IMR-90 (cell line): ENCODE results near the gene ALCAM. TPM values are rescaled to one million over a fixed set of nuclear protein-coding genes. Genes with fewer than 3 reads are reported as not detected.
A peak's percentile ranks its signal among the peaks of the same experiment; 100 is the strongest.

Experiments
- ATAC-seq: fragments of 200-7000 bp; cut with Tn5 transposase; 2 replicates; pipeline ENCODE4 v1.9.1; 2020; ENCODE audit warnings: low read depth, mild to moderate bottlenecking, moderate library complexity
- BruUV-seq: library from RNA; stranded (reverse); fragments of 400-500 nt; replicated peaks from 2 replicates; lab custom pipeline; 2021; lab: Mats Ljungman, UMichigan
- CTCF ChIA-PET: fragments of 300-600 bp; formaldehyde crosslinking; extraction: SDS; loops from one replicate; lab custom pipeline; 2021; ENCODE audit warnings: antibody characterized with exemption; lab: Yijun Ruan, JAX
- POLR2A ChIA-PET: fragments of 300-600 bp; sonication (Branson Sonifier 250); formaldehyde crosslinking; loops from one replicate; lab custom pipeline; 2022; ENCODE audit warnings: antibody characterized with exemption; ENCODE audit not compliant: unreplicated experiment; lab: Charles Lee
- DNase-seq: peaks from one replicate; pipeline ENCODE4 v3.0.0; 2013
- H2AFZ ChIP-seq: replicated peaks from 2 replicates; pipeline ENCODE3; 2013; ENCODE audit warnings: low read length, mild to moderate bottlenecking; ENCODE audit not compliant: poor library complexity
- H2AK5ac ChIP-seq: 2 replicates; pipeline ENCODE4 v1.6.1; 2013; ENCODE audit warnings: low read depth, low read length, inconsistent platforms
- H2AK9ac ChIP-seq: replicated peaks from 2 replicates; pipeline ENCODE3; 2013; ENCODE audit warnings: mild to moderate bottlenecking, low read depth, low read length, moderate library complexity; ENCODE audit not compliant: poor library complexity
- H2BK120ac ChIP-seq: 2 replicates; pipeline ENCODE4 v1.6.1; 2013; ENCODE audit warnings: low read depth, low read length, inconsistent platforms
- H2BK15ac ChIP-seq: 3 replicates; pipeline ENCODE4 v1.6.1; 2013; ENCODE audit warnings: low read depth, low read length, inconsistent platforms
- H2BK20ac ChIP-seq: 2 replicates; pipeline ENCODE4 v1.6.1; 2013; ENCODE audit warnings: low read depth, mild to moderate bottlenecking, inconsistent platforms, low read length, moderate library complexity
- H2BK5ac ChIP-seq: 2 replicates; pipeline ENCODE4 v1.6.1; 2013; ENCODE audit warnings: mild to moderate bottlenecking, low read depth, low read length, inconsistent platforms; ENCODE audit not compliant: poor library complexity, severe bottlenecking
- H3K14ac ChIP-seq: replicated peaks from 2 replicates; pipeline ENCODE4 v1.6.1; 2013; ENCODE audit warnings: low read depth, low read length, inconsistent platforms
- H3K18ac ChIP-seq: 2 replicates; pipeline ENCODE4 v1.6.1; 2013; ENCODE audit warnings: low read depth, low read length, control low read depth
- H3K23ac ChIP-seq: 2 replicates; pipeline ENCODE4 v1.6.1; 2013; ENCODE audit warnings: low read depth, low read length, inconsistent platforms
- H3K27ac ChIP-seq: 2 replicates; pipeline ENCODE4 v1.5.1; 2013; ENCODE audit warnings: mild to moderate bottlenecking, control low read depth, low read length; ENCODE audit not compliant: insufficient read depth
- H3K27me3 ChIP-seq: 2 replicates; pipeline ENCODE4 v1.6.1; 2013; ENCODE audit warnings: low read length; ENCODE audit not compliant: control insufficient read depth, insufficient read depth
- H3K36me3 ChIP-seq: 2 replicates; pipeline ENCODE4 v1.6.1; 2013; ENCODE audit warnings: low read length, mixed read lengths; ENCODE audit not compliant: control insufficient read depth, insufficient read depth
- H3K4ac ChIP-seq: 2 replicates; pipeline ENCODE4 v1.6.1; 2013; ENCODE audit warnings: low read depth, low read length, inconsistent platforms
- H3K4me1 ChIP-seq: 2 replicates; pipeline ENCODE4 v1.6.1; 2013; ENCODE audit warnings: low read length, mixed read lengths; ENCODE audit not compliant: control insufficient read depth, insufficient read depth
- H3K4me2 ChIP-seq: 2 replicates; pipeline ENCODE4 v1.6.1; 2013; ENCODE audit warnings: low read depth, mild to moderate bottlenecking, control low read depth, low read length, moderate library complexity
- H3K4me3 ChIP-seq: 2 replicates; pipeline ENCODE4 v1.5.1; 2013; ENCODE audit warnings: low read depth, mild to moderate bottlenecking, control low read depth, low read length, moderate library complexity; ENCODE audit not compliant: insufficient read depth
- H3K56ac ChIP-seq: 2 replicates; pipeline ENCODE4 v1.6.1; 2013; ENCODE audit warnings: low read length, inconsistent platforms; ENCODE audit not compliant: insufficient read depth; ENCODE audit errors: extremely low read depth
- H3K79me1 ChIP-seq, 2 experiments: 2 replicates each; pipeline ENCODE4 v1.6.1; 2013; ENCODE audit warnings: low read length in 2 of 2, inconsistent platforms in 1 of 2, low read depth in 1 of 2
- H3K9ac ChIP-seq: 2 replicates; pipeline ENCODE4 v1.6.1; 2013; ENCODE audit warnings: low read depth, low read length, control low read depth
- H3K9me1 ChIP-seq: 2 replicates; pipeline ENCODE4 v1.6.1; 2013; ENCODE audit warnings: low read length, inconsistent platforms; ENCODE audit not compliant: insufficient read depth
- H3K9me3 ChIP-seq: 2 replicates; pipeline ENCODE4 v1.6.1; 2013; ENCODE audit warnings: low read length; ENCODE audit not compliant: control insufficient read depth, insufficient read depth
- H4K20me1 ChIP-seq: 2 replicates; pipeline ENCODE4 v1.6.1; 2013; ENCODE audit warnings: low read length, inconsistent platforms; ENCODE audit not compliant: insufficient read depth
- H4K5ac ChIP-seq: 2 replicates; pipeline ENCODE4 v1.6.1; 2013; ENCODE audit warnings: mild to moderate bottlenecking, low read depth, low read length, control low read depth
- H4K8ac ChIP-seq, 2 experiments: 2 replicates each; pipeline ENCODE4 v1.6.1; 2013; ENCODE audit warnings: low read depth in 2 of 2, low read length in 2 of 2, control low read depth in 1 of 2, inconsistent platforms in 1 of 2
- H4K91ac ChIP-seq: 2 replicates; pipeline ENCODE4 v1.6.1; 2013; ENCODE audit warnings: low read depth, low read length, inconsistent platforms; ENCODE audit not compliant: insufficient read depth
- CEBPB ChIP-seq: IDR thresholded peaks from 2 replicates; pipeline ENCODE4 v1.6.1; 2012; ENCODE audit warnings: low read depth, low read length, improper control_type of control experiment
- FOS ChIP-seq: fragments of 150-350 bp; IDR thresholded peaks from 2 replicates; pipeline ENCODE4 v1.6.1; 2016; ENCODE audit warnings: low read depth, low read length
- MAZ ChIP-seq: IDR thresholded peaks from 2 replicates; pipeline ENCODE4 v1.6.1; 2012; ENCODE audit warnings: low read depth, mild to moderate bottlenecking, low read length, improper control_type of control experiment, moderate library complexity, borderline replicate concordance
- RCOR1 ChIP-seq: IDR thresholded peaks from 2 replicates; pipeline ENCODE4 v1.6.1; 2012; ENCODE audit warnings: mild to moderate bottlenecking, low read length, improper control_type of control experiment; ENCODE audit not compliant: insufficient replicate concordance
- dilution Hi-C: fragments of 300-500 bp; cut with HindIII; formaldehyde crosslinking; loops from one replicate; pipeline ENCODE4 v1.14.3; 2018; ENCODE audit warnings: low sequenced_read_pairs; ENCODE audit not compliant: unreplicated experiment
- in situ Hi-C: fragments of 300-500 bp; cut with MboI; formaldehyde crosslinking; loops from 3 replicates; pipeline ENCODE4 v1.14.3; 2019; ENCODE audit warnings: low sequenced_read_pairs, inconsistent platforms, mixed read lengths
- intact Hi-C: fragments of 100-400 bp; cut with micrococcal nuclease; formaldehyde crosslinking; loops from 2 replicates; pipeline ENCODE4 v1.10.0; 2022
- polyA plus RNA-seq, 3 experiments: library from polyadenylated mRNA; depleted of rRNA; stranded (reverse); fragments of >200 nt; gene quantifications; 2 replicates each; pipeline ENCODE4 v1.2.3, GENCODE V29; 2012; ENCODE audit warnings: low replicate concordance in 1 of 3
- total RNA-seq: library from RNA; depleted of rRNA; stranded (reverse); fragments of >200 nt; gene quantifications from 2 replicates; pipeline ENCODE4 v1.2.3, GENCODE V29; 2012

ALCAM gene
- total and polyA plus RNA-seq, 2 of the 4 experiments (the other 2 are of a cell fraction) = 117 to 423 TPM

GRCh38 chr3:105436687-105437086, 70.0 kb downstream of the ALCAM start:
- Histone ChIP-seq H2BK20ac (peak overlapping the region; percentile 59; the same call in 1 of the 2 replicates), H3K9ac (no peak overlapping the region), H2AK5ac (no peak overlapping the region; the same call in 1 of the 2 replicates), H3K27me3 (no peaks in the 10 kb centered on the region), H4K5ac (peak overlapping the region; percentile 75; the same call in 1 of the 2 replicates), H3K9me3 (no peaks in the 10 kb centered on the region), H2BK5ac (peak overlapping the region; percentile 24), H3K4ac (peak overlapping the region; percentile 64), H3K36me3 (peaks cover 2% of the 10 kb centered on the region; the same call in 1 of the 2 replicates), H2AFZ (no peak overlapping the region), H4K20me1 (0 out of 2 replicates have a peak, but pooled peaks cover 5% of the 10 kb centered on the region), H2BK120ac (peak overlapping the region; percentile 40; the same call in 1 of the 2 replicates), H3K9me1 (peaks cover 6% of the 10 kb centered on the region), H3K4me1 (peaks cover 16% of the 10 kb centered on the region), H4K91ac (no peak overlapping the region), H3K4me2 (no peak overlapping the region), H3K4me3 (no peak overlapping the region), H2AK9ac (no peak overlapping the region), H2BK15ac (no peak overlapping the region; the same call in 2 of the 3 replicates), H3K14ac (peak overlapping the region; percentile 83; the same call in 1 of the 2 replicates), H4K8ac (peak overlapping the region in 1 of 2 experiments; percentile 3; a peak in 1 of 4 replicates), H3K18ac (peak overlapping the region; percentile 92; the same call in 1 of the 2 replicates), H3K27ac (no peak overlapping the region), H3K56ac (no peak overlapping the region), H3K23ac (peak overlapping the region; percentile 53; the same call in 1 of the 2 replicates), H3K79me1 (peaks cover 28 to 40% of the 10 kb centered on the region in 2 experiments)
- intact Hi-C loops = no loop called here
- dilution Hi-C loops = no loop called here
- no peak for DNase-seq
- in situ Hi-C loops = no loop called here
- ChIA-PET POLR2A (no interaction called here), CTCF (no interaction called here)
- ATAC-seq = no peak
- BruUV-seq = no TSS peak
- TF ChIP-seq MAZ (no peak), CEBPB (peak; percentile 80), FOS (no peak), RCOR1 (no peak)
